Smooth muscle cell (in vitro differentiated cells): ENCODE data around the gene MRPL48. TPM values are rescaled to one million over a fixed set of nuclear protein-coding genes. Genes with fewer than 3 reads are reported as not detected.

ENCODE experiments used
- DNase-seq: peaks from one replicate; lab custom pipeline; 2025; ENCODE audit not compliant: unreplicated experiment; lab: John Stamatoyannopoulos, UW
- H2AFZ ChIP-seq: fragments of 200-600 bp; sonication (generic); 2 replicates; pipeline ENCODE4 v1.6.0; 2016; ENCODE audit warnings: antibody characterized with exemption, low read depth, mild to moderate bottlenecking
- H3F3A ChIP-seq: fragments of 200-600 bp; sonication (generic); 2 replicates; pipeline ENCODE4 v1.6.0; 2017; ENCODE audit warnings: antibody characterized with exemption, low read depth
- H3K27ac ChIP-seq: fragments of 200-600 bp; sonication (generic); 2 replicates; pipeline ENCODE4 v1.5.1; 2016; ENCODE audit warnings: low read depth, mild to moderate bottlenecking
- H3K27me3 ChIP-seq: fragments of 200-600 bp; sonication (generic); 2 replicates; pipeline ENCODE4 v1.6.1; 2016; ENCODE audit warnings: low read depth, mild to moderate bottlenecking
- H3K36me3 ChIP-seq: fragments of 200-600 bp; sonication (generic); 2 replicates; pipeline ENCODE4 v1.5.1; 2016; ENCODE audit warnings: low read depth
- H3K4me1 ChIP-seq: fragments of 200-600 bp; sonication (generic); 2 replicates; pipeline ENCODE4 v1.5.1; 2016; ENCODE audit warnings: low read depth
- H3K4me2 ChIP-seq: fragments of 200-600 bp; sonication (generic); 2 replicates; pipeline ENCODE4 v1.6.0; 2016; ENCODE audit warnings: mild to moderate bottlenecking
- H3K4me3 ChIP-seq: fragments of 200-600 bp; sonication (generic); 2 replicates; pipeline ENCODE4 v1.5.1; 2016; ENCODE audit warnings: mild to moderate bottlenecking
- H3K79me2 ChIP-seq: fragments of 200-600 bp; sonication (generic); 2 replicates; pipeline ENCODE4 v1.6.0; 2016; ENCODE audit warnings: low read depth, mild to moderate bottlenecking
- H3K9ac ChIP-seq: fragments of 200-600 bp; sonication (generic); 2 replicates; pipeline ENCODE4 v1.6.0; 2016; ENCODE audit warnings: low read depth
- H3K9me3 ChIP-seq: fragments of 200-600 bp; sonication (generic); replicated peaks from 2 replicates; pipeline ENCODE4 v1.5.1; 2016; ENCODE audit warnings: low read depth
- H4K20me1 ChIP-seq: fragments of 200-600 bp; sonication (generic); 2 replicates; pipeline ENCODE4 v1.6.0; 2016; ENCODE audit warnings: low read depth
- WGBS: methylation state at CpG from one replicate; pipeline ENCODE4 v1.1.7; 2016; ENCODE audit warnings: low lambda C conversion rate; 5-methylcytosine and 5-hydroxymethylcytosine counted together
- polyA plus RNA-seq: library from polyadenylated mRNA; unstranded; fragments of >200 nt; fragmentation: Nextera tagmentation; extraction: Ambion mirVana; gene quantifications from 2 replicates; pipeline ENCODE4 v1.2.1, GENCODE V29; 2016
- total RNA-seq: library from RNA; depleted of rRNA; stranded (reverse); fragments of >200 nt; gene quantifications from 2 replicates; pipeline ENCODE4 v1.2.3, GENCODE V29; 2014
- TF ChIP-seq, protein P1 (sequence below): fragments of 200-600 bp; sonication (generic); IDR thresholded peaks from 2 replicates; pipeline ENCODE4 v1.5.1; 2017; ENCODE audit warnings: borderline replicate concordance, mild to moderate bottlenecking, antibody characterized with exemption; ENCODE audit not compliant: insufficient read depth, poor library complexity, severe bottlenecking

Gene MRPL48
- total and polyA plus RNA-seq, 2 experiments from 2014 or later, result 26.4 to 65.3 TPM

DNA sequence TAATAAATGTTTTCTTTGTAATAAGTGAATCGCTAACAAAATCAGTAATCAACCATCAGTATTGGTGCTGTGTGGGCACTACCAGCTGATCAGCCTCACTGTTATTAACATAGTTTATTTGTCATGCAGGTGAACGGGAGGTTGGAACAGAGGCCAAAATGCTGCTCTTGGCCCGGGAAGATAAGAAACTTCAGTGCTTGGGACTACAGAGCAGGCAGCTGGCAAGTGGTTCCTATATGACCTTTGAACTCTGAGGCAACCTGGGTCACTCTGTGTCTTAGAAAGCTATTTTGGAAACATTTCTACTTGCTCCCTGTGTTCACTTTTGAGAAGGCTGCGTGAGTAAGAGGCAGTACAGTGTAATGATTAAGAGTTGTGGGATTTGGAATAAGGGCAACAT is 126.6 kb downstream of the MRPL48 start:
- TF ChIP-seq, protein P1, sequence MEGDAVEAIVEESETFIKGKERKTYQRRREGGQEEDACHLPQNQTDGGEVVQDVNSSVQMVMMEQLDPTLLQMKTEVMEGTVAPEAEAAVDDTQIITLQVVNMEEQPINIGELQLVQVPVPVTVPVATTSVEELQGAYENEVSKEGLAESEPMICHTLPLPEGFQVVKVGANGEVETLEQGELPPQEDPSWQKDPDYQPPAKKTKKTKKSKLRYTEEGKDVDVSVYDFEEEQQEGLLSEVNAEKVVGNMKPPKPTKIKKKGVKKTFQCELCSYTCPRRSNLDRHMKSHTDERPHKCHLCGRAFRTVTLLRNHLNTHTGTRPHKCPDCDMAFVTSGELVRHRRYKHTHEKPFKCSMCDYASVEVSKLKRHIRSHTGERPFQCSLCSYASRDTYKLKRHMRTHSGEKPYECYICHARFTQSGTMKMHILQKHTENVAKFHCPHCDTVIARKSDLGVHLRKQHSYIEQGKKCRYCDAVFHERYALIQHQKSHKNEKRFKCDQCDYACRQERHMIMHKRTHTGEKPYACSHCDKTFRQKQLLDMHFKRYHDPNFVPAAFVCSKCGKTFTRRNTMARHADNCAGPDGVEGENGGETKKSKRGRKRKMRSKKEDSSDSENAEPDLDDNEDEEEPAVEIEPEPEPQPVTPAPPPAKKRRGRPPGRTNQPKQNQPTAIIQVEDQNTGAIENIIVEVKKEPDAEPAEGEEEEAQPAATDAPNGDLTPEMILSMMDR, result no peak
- Histone ChIP-seq H3K9ac (no peak overlapping the region), H3F3A (no peaks in the 10 kb centered on the region), H3K27ac (no peak overlapping the region), H3K9me3 (no peaks in the 10 kb centered on the region), H3K79me2 (no peaks in the 10 kb centered on the region), H3K36me3 (peaks cover 1% of the 10 kb centered on the region), H3K4me1 (no peaks in the 10 kb centered on the region), H3K4me2 (no peak overlapping the region), H3K27me3 (no peaks in the 10 kb centered on the region), H2AFZ (no peak overlapping the region), H3K4me3 (no peak overlapping the region), H4K20me1 (no peaks in the 10 kb centered on the region)
- 98% methylated on average over 4 of the region's 4 CpGs for WGBS
- DNase-seq, result no peak

Other genes with a start within 250 kb of the MRPL48 start
- 32.5 and 39.3 TPM in 2 replicates for gene FAM168A, start 189.8 kb upstream of the MRPL48 start, total RNA-seq
- gene FAM168A, start 189.8 kb upstream of the MRPL48 start, polyA plus RNA-seq, result 10.8 and 13.0 TPM in 2 replicates
- gene PLEKHB1, start 141.3 kb upstream of the MRPL48 start, total RNA-seq, result 0.22 and 1.2 TPM in 2 replicates
- 2.5 and 2.7 TPM in 2 replicates for gene PLEKHB1, start 141.3 kb upstream of the MRPL48 start, polyA plus RNA-seq
- gene RAB6A, start 26.8 kb upstream of the MRPL48 start, total RNA-seq, result 145 and 148 TPM in 2 replicates
- gene RAB6A, start 26.8 kb upstream of the MRPL48 start, polyA plus RNA-seq, result 102 and 110 TPM in 2 replicates
- gene COA4, start 89.0 kb downstream of the MRPL48 start, total RNA-seq, result 52.4 and 54.0 TPM in 2 replicates
- 44.1 and 50.6 TPM in 2 replicates for gene COA4, start 89.0 kb downstream of the MRPL48 start, polyA plus RNA-seq
- 10.8 and 11.9 TPM in 2 replicates for gene PAAF1, start 89.1 kb downstream of the MRPL48 start, total RNA-seq
- 27.6 and 34.9 TPM in 2 replicates for gene PAAF1, start 89.1 kb downstream of the MRPL48 start, polyA plus RNA-seq
- not detected in 2 replicates for gene DNAJB13, start 163.2 kb downstream of the MRPL48 start, total RNA-seq
- gene DNAJB13, start 163.2 kb downstream of the MRPL48 start, polyA plus RNA-seq, result not detected in 2 replicates
- gene UCP2, start 195.0 kb downstream of the MRPL48 start, total RNA-seq, result 0.67 and 4.8 TPM in 2 replicates
- 8.2 and 12.7 TPM in 2 replicates for gene UCP2, start 195.0 kb downstream of the MRPL48 start, polyA plus RNA-seq
- 0.54 and 0.85 TPM in 2 replicates for gene UCP3, start 221.2 kb downstream of the MRPL48 start, total RNA-seq
- 0.57 and 0.88 TPM in 2 replicates for gene UCP3, start 221.2 kb downstream of the MRPL48 start, polyA plus RNA-seq